ENCODE measurements around the gene MTG1.
"Not testable (repeated sequence)": the region's sequence is repeated elsewhere in the genome, so short reads cannot be mapped to it uniquely, and the experiment has no call there.

Gene MTG1

DNA sequence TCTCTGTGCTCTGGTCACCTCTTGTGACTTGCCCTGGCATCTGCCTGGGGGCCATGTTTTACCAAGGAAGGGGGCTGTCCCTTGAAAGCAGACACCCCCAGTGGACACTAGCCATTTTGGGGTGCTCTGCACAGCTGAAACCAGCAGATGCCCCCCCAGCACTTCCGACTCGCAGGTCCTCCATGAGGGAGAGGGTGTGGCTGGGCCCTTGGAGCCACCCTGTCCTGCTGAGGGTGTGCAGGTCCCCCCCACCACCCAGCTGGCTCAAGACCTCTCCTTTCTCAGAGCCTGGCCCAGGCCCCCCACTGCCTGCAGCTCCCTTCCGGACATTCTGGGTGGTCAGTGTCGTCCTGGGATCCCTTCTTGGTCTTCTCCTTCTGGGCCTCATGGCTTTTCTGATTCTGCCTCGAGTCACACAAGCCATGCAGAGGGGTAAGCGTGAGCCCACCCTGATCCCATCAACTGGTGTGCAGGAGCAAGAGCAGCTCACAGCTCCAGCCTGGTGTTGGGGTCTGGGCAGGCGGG is 72.1 kb downstream of the MTG1 start:
- TF ChIP-seq, protein P1, sequence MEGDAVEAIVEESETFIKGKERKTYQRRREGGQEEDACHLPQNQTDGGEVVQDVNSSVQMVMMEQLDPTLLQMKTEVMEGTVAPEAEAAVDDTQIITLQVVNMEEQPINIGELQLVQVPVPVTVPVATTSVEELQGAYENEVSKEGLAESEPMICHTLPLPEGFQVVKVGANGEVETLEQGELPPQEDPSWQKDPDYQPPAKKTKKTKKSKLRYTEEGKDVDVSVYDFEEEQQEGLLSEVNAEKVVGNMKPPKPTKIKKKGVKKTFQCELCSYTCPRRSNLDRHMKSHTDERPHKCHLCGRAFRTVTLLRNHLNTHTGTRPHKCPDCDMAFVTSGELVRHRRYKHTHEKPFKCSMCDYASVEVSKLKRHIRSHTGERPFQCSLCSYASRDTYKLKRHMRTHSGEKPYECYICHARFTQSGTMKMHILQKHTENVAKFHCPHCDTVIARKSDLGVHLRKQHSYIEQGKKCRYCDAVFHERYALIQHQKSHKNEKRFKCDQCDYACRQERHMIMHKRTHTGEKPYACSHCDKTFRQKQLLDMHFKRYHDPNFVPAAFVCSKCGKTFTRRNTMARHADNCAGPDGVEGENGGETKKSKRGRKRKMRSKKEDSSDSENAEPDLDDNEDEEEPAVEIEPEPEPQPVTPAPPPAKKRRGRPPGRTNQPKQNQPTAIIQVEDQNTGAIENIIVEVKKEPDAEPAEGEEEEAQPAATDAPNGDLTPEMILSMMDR (IDR thresholded peaks at IDR 0.05; ENCODE audit: insufficient read depth, low read depth, low read length, missing control alignments): no peak
- DNase-seq (ENCODE audit: low read depth): no peak
- H3K4me3 ChIP-seq (ENCODE audit: low read depth, low read length): no peak overlapping the region

DNA sequence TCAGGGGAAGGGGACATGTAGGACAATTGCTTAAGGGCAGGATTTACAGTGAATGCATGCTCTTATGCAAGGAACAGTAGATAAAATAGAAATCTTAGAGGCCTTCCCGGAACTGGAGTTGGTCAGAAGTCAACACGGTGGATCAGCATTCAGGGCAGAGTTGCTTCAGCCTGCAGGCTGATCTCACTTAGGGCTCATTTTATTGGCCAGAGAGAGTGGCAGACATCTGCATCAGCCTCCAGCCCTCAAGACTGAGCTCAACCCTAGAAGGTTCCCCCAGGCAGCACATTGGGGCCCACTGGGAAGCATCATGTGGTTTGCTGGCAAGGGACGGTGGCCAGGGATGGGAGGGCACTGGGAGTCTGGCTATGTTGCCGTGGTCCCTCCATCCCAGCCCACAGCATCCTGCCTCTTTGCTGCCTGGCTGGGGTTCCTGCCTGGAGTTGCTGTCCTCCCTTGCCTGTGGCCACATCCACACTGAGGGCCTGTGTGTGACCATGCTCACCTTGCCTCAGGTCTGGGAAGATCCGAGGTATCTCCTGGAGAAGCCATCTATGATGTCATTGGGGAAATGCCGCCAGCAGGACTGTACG is 72.8 kb downstream of the MTG1 start:
- no peak for DNase-seq (ENCODE audit: low read depth)
- H3K4me3 ChIP-seq (ENCODE audit: low read depth, low read length): no peak overlapping the region
- TF ChIP-seq, protein P1 (IDR thresholded peaks at IDR 0.05; ENCODE audit: insufficient read depth, low read depth, low read length, missing control alignments): no peak

DNA sequence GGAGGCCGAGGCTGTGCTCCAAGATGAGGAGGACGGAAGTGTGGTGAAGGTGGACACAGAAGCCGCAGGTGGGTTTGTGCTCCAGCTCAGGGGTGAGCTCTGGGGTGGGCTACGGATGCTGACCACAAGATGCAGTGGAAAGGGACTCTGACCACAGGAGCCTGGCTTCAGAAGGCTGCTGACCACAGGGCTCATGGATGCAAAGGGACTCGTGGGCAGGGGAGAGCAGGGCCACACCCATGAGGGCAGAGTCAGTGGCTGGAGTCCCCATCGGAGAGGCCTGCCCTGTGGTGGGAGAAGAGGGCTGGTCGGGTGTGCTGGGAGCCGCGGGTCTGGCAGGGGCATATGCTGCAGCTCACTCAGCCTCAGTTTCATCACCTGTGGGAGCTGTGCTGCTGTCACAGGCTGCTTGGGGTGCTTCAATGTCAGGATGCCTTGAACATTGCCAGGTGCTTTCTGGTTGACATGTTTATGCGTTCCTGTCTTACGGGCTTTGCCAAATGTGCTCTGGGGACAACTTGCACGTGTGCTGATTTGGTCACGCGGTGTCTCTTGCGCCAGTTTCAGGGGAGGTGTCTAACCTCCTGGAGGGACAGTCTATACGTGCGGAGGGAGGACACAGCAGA is 73.4 kb downstream of the MTG1 start:
- TF ChIP-seq, protein P1 (IDR thresholded peaks at IDR 0.05; ENCODE audit: insufficient read depth, low read depth, low read length, missing control alignments): no peak
- no peak for DNase-seq (ENCODE audit: low read depth)
- H3K4me3 ChIP-seq (ENCODE audit: low read depth, low read length): no peak overlapping the region

DNA sequence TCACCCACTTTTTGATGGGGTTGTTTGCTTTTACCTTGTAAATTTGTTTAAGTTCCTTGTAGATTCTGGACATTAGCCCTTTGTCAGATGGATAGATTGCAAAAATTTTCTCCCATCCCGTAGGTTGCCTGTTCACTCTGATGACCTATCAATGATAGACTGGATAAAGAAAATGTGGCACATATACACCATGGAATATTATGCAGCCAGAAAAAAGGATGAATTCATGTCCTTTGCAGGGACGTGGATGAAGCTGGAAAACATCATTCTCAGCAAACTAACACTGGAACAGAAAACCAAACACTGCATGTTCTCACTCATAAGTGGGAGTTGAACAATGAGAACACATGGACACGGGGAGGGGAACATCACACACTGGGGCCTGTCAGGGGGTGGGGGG is 75.2 kb downstream of the MTG1 start:
- DNase-seq (ENCODE audit: low read depth); H3K4me3 ChIP-seq (ENCODE audit: low read depth, low read length): not testable (repeated sequence)

DNA sequence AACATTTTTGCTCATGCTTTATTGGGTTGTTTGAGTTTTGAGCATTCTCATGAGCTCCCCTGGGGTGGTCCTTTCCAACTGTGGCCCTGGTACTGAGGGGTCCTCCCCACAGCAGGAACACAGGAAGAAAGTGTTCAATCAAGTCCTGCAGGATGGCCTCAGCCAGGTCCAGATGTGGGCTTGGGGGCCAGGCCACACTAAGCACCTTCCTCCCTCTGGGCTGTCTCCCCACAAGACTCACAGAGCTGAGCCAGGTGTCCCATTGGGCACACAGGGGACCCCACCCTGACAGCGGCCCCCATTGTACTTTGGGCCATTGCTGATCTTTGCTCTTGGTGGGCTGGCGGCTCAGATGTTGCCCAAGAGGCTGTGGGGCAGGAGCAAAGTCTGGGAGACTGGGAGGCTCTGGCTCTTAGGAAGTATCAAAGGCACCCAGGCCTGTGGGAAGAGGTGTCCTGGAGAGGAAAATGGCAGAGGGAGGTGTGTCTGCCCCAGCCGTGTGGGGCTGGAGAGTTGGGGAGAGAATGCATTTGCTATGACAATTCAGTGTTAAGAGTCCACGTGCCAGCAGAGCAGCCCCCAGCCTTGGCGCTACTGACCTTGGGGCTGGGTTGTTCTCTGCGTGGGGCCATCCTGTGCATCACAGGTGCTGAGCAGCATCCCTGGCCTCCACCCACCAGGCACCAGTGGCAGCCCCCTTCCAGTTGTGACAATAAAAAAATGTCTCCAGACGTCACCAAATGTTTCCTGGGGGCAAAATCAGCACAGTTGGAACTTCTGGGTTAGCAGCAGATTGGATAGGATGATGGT is 77.5 kb downstream of the MTG1 start:
- DNase-seq (ENCODE audit: low read depth): no peak
- no peak overlapping the region for H3K4me3 ChIP-seq (ENCODE audit: low read depth, low read length)
- TF ChIP-seq, protein P1 (IDR thresholded peaks at IDR 0.05; ENCODE audit: insufficient read depth, low read depth, low read length, missing control alignments): no peak
